GM21367 (cell line): ENCODE measurements around the gene PRELID3B.
"Not testable (repeated sequence)": the region's sequence is repeated elsewhere in the genome, so short reads cannot be mapped to it uniquely, and the experiment has no call there.

Experiments
- ATAC-seq: cut with Tn5 transposase; IDR thresholded peaks from one replicate; pipeline ENCODE4 v1.9.1; 2021; ENCODE audit not compliant: unreplicated experiment

Gene PRELID3B

DNA sequence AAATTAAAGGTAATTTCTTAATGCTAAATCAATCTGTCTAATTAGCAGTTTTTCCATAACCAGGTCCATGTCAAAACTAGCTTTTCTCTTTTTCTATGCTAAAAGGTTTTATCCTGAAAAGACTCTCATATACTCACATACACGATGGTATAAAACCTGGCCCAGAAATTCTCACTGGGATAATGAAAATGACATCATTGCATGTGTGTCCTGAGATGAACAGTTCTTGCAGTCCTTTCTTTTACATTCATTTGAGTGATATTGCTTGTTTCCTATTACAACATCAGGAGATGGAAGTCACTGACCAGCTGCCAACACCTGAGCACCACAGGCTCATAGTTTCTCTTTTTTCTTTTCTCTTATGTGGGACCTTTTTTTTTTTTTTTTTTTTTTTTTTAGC, 7.9 kb upstream of the PRELID3B start:
- ATAC-seq, result no peak

GRCh38 chr20:59048681-59049030, 6.1 kb upstream of the PRELID3B start:
- no peak for ATAC-seq

DNA sequence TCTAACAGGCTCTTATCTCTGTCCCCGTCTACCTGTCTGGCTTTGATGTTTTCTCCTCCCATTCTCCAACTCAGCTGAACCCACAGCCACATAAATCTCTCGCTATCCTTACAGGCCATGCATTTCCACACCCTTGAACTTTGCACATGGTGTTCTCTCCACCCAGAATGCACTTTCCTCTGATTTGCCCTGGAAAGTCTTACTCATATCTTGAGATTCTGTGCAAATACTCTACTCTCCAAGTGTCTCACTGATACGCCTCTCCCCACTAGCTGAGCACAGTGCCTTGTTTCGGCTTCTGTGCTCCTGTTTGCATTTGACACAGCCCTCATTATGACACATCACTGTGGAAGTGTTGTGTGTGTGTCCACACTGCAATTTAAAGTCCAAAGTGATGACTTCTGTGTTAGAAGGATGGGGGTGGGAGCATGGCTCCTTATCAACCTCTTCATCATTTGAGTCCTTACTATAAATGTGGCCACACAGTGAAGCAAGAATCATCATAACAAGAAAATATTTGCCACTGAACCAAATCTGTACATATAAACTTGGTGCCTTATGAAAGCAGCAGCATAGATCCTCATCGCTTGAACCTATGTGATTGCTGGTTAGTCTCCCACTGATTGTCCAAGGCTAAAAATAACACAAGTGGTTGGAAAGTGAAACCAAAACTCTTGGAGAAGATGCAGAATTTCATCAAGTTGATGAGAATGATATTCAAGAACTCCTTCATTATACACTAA, 5.5 kb upstream of the PRELID3B start:
- no peak for ATAC-seq

- ATAC-seq, result no peak
Measured at GRCh38 chr20:59046862-59047261, 4.3 kb upstream of the PRELID3B start.

- no peak for ATAC-seq
Measured at GRCh38 chr20:59044796-59045195, 2.2 kb upstream of the PRELID3B start.

GRCh38 chr20:59044295-59044694, 1.7 kb upstream of the PRELID3B start:
- ATAC-seq, result no peak

DNA sequence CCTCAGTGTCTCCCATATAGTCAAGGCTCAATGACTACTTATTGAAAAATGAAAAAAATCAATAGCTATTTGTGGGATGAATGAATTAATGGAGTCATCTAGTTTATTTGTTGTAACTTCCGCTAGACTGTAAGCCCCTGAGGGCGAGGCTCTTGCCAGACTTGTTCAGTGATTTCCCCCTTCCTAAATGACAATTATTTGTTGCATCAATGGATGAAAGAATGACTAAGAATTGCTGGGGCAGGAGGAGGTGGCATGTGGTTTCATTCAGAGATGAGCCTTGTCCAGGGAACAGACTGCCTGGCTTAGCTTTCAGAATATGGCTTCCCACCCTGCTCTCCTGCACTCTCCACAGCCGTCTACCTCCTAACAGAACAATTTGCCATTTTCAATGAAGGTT, 1.1 kb upstream of the PRELID3B start:
- no peak for ATAC-seq

DNA sequence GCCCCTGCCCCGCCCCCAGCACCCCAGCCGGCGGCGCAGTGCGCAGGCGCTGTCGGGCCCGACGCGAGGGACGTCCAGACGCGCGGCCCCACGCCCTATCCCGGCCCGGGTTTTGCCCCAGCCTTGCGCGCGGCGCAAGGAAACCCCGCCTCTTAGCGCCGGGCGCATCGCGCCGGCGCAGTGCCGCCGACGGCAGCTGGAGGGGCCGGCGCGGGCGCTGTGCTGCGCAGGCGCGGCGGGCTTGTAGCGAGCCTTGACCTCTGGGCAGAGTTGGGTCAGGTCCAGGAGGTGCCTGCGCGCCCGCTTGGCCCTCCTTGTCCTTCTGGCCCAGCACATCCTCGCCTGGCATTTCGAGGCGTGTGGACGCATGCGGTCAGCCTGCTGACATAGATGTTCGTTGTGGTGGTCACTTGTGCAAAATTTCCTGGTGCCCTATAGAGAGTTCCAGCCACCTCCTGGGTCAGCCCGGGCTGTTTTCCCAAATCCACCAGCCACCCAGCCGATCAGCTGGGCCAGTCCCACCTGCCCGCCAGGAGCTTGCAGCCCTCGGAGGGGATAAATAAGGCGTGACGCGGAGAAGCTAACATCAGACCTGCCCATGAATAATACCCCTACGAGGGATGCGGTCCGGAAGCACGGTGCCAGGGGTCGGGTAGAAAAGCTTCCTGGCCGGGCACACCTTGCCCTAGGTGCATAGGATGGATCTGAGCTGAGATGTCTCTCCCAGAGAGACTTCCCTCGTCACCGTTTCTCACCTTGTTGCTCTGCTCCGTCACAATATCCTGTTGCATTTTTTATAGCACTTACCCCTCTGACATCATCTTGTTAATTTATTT, 428 bp upstream of the PRELID3B start:
- ATAC-seq, result peak; percentile 84

DNA sequence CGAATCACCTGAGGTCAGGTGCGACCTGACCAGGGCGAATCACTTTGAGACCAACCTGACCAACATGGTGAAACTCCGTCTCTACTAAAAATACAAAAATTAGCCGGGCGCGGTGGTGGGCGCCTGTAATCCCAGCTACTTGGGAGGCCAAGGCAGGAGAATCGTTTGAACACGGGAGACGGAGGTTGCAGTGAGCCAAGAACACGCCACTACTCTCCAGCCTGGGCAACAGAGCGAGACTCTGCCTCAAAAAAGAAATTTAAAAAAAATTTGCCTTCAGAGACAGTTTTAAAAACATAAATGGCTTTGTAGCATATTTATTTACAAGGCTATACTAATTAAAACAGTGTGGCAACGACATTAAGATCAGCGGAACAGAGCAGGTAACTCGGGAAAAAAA, 1.1 kb downstream of the PRELID3B start:
- ATAC-seq, result not testable (repeated sequence)

DNA sequence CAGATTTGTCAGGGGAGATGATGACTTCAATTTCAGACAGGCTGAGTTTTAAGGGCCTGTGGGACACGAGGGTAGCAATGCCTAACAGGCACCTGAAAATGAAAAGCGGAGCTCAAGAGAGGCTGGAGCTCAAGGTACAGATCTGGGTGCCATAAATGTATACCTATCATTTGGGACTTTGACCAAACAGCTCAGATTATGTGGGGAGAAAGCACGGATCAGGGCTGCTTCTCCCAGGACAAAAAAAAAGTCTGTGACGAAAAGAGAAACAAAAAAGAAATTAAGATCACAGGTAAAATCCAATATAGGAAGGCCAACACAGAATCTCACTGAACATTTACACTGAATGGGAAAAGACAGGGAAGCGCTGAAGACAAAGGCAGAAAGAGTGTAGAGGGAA, 1.9 kb downstream of the PRELID3B start:
- no peak for ATAC-seq

DNA sequence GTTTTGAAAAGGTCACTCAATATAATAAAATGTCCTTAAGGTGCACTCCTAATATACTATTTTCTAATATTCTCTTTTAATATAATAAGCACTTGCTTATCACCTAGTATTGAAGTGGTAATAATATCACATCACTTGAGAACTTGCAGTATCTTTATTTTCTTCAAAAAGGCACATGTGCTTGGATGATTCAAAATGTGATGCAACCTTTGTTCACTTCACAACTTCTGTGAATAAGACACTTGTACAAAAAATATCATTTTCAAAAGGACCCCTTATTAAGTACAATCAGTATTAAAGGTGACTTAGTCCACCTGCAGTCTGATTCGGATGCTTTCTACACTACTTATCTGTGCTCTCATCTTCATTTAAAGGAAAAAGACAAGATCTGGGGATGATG, 3.4 kb downstream of the PRELID3B start:
- ATAC-seq, result no peak

- ATAC-seq, result no peak
Measured at GRCh38 chr20:59037386-59037785, 5.2 kb downstream of the PRELID3B start.

DNA sequence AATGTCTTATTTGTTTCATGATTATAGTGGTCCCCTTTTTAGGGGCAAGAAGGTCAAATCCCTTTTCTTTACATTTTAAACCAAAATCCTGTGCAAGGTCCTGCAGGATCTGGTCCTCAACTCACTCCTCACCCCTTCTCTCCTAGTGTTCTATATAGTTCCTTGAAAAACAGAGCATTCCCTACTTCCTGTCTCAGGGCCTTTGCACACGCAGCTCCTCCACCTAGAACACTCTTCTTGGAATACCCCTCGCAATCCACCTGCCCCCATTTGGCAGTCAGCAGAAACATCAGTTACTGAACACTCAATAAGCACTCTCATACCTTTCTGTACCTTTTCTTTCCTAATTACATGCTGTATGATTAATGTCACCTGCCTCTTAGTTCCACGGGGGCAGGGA, 7.2 kb downstream of the PRELID3B start:
- ATAC-seq, result no peak

- ATAC-seq, result no peak
Measured at GRCh38 chr20:59033616-59034165, 8.9 kb downstream of the PRELID3B start.

DNA sequence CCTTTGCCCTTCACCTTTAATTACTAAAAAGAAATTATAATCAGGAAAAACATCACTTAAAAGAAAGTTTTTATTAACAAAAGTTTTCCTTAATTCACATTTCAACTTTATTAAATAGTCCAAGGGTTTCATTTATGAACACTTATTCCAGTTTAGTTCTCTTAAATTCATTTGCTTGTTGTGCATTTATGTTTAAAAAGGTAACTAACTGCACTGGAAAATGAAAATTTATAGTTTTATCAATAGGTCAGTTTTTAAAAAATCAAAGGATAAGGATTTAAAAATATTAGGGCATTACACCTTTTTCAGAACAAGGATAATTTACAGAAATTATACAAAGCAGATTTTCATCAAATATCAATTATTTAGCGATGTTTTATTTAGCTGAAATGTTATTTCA, 9.5 kb downstream of the PRELID3B start:
- no peak for ATAC-seq

- no peak for ATAC-seq
Measured at GRCh38 chr20:59032713-59033059, 9.9 kb downstream of the PRELID3B start.

GRCh38 chr20:59032023-59032712, 10.4 kb downstream of the PRELID3B start, which contains the start of gene ATP5F1E:
Gene ATP5F1E (minus strand): TSS chr20:59032335. CDS start chr20:59032251, 84 bp downstream.
- ATAC-seq, result peak; percentile 89

DNA sequence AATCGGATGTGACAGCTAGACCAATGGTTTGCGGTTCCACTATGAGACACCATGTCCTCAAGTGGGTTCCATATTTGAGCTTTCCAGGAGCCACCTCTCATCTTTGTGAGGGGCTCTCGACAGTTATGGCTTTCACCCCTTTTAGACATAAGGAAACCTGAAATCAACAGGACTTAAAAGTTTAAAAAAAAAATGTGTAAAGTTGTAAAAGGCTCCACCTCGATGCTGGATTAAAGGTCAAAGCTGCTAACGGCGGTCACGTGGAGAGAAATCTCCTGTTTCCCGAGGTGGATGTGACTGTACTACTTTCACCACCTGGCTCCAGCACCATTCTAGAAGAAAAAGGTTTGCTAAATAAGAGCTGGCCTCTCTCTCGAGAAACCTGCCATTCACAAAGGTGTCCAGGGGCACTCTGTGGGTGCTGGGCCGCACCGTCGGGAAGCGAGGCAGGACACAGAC, 11.0 kb downstream of the PRELID3B start:
- no peak for ATAC-seq

GRCh38 chr20:59030911-59031563, 11.5 kb downstream of the PRELID3B start:
- no peak for ATAC-seq

GRCh38 chr20:59028812-59029211, 13.8 kb downstream of the PRELID3B start:
- ATAC-seq, result no peak

GRCh38 chr20:59027741-59028320, 14.8 kb downstream of the PRELID3B start:
- no peak for ATAC-seq
